ENCODE measurements around the gene MLN. TPM values are rescaled to one million over a fixed set of nuclear protein-coding genes. Genes with fewer than 3 reads are reported as not detected.
"Not testable (repeated sequence)": the region's sequence is repeated elsewhere in the genome, so short reads cannot be mapped to it uniquely, and the experiment has no call there.

The MLN gene
- total RNA-seq, 1 donor from 2014 or later, result not detected

GRCh38 chr6:33837971-33838665 lies 34.3 kb upstream of the MLN start:
- DNase-seq (ENCODE audit: low spot score), result no peak
- intact Hi-C loops (cut with DNase I), result no loop called here

- intact Hi-C loops (cut with DNase I), result no loop called here
These were observed 33.1 kb upstream of the MLN start for GRCh38 chr6:33836806-33837469.

GRCh38 chr6:33834401-33835392 lies 30.9 kb upstream of the MLN start:
- intact Hi-C loops (cut with DNase I), result no loop called here

More at GRCh38 chr6:33836806-33837469, 33.1 kb upstream of the MLN start:
- no peak for DNase-seq (ENCODE audit: low spot score)

GRCh38 chr6:33833599-33833998 lies 29.8 kb upstream of the MLN start:
- intact Hi-C loops (cut with DNase I), result no loop called here
- DNase-seq (ENCODE audit: low spot score), result no peak

More at GRCh38 chr6:33834401-33835392, 30.9 kb upstream of the MLN start:
- DNase-seq (ENCODE audit: low spot score), result no peak

- DNase-seq (ENCODE audit: low spot score); intact Hi-C loops (cut with DNase I): not testable (repeated sequence)
These were observed 29.0 kb upstream of the MLN start for GRCh38 chr6:33832831-33833230.

- intact Hi-C loops (cut with DNase I); DNase-seq (ENCODE audit: low spot score): not testable (repeated sequence)
These were observed 27.9 kb upstream of the MLN start for GRCh38 chr6:33831725-33832124.

- intact Hi-C loops (cut with DNase I), result no loop called here
These were observed 26.9 kb upstream of the MLN start for GRCh38 chr6:33830635-33831240.

GRCh38 chr6:33828764-33829731 lies 25.2 kb upstream of the MLN start:
- intact Hi-C loops (cut with DNase I), result no loop called here

More at GRCh38 chr6:33830635-33831240, 26.9 kb upstream of the MLN start:
- DNase-seq (ENCODE audit: low spot score), result no peak

GRCh38 chr6:33828452-33828763 lies 24.6 kb upstream of the MLN start:
- DNase-seq (ENCODE audit: low spot score), result no peak
- intact Hi-C loops (cut with DNase I), result no loop called here

More at GRCh38 chr6:33828764-33829731, 25.2 kb upstream of the MLN start:
- DNase-seq (ENCODE audit: low spot score), result no peak

- intact Hi-C loops (cut with DNase I), result no loop called here
These were observed 24.0 kb upstream of the MLN start for GRCh38 chr6:33827546-33828451.

GRCh38 chr6:33826537-33826936 lies 22.7 kb upstream of the MLN start:
- no peak for DNase-seq (ENCODE audit: low spot score)
- intact Hi-C loops (cut with DNase I), result no loop called here

More at GRCh38 chr6:33827546-33828451, 24.0 kb upstream of the MLN start:
- DNase-seq (ENCODE audit: low spot score), result no peak

GRCh38 chr6:33824461-33825154 lies 20.8 kb upstream of the MLN start:
- intact Hi-C loops (cut with DNase I), result no loop called here
- no peak for DNase-seq (ENCODE audit: low spot score)

- intact Hi-C loops (cut with DNase I), result no loop called here
- no peak for DNase-seq (ENCODE audit: low spot score)
These were observed 20.0 kb upstream of the MLN start for GRCh38 chr6:33823806-33824205.

GRCh38 chr6:33822575-33823395 lies 19.0 kb upstream of the MLN start:
- intact Hi-C loops (cut with DNase I), result no loop called here

GRCh38 chr6:33820784-33821520 lies 17.1 kb upstream of the MLN start:
- intact Hi-C loops (cut with DNase I), result no loop called here
- no peak for DNase-seq (ENCODE audit: low spot score)

More at GRCh38 chr6:33822575-33823395, 19.0 kb upstream of the MLN start:
- DNase-seq (ENCODE audit: low spot score), result no peak

All from cardiac septum (tissue), 1 donor.